MM.1S (cell line): ENCODE results near the gene MYLK.

Experiments used
- CTCF ChIP-seq: fragments of 300-600 bp; sonication (generic); IDR thresholded peaks from 2 replicates; pipeline ENCODE4 v1.5.1; 2016; ENCODE audit warnings: antibody characterized with exemption, low read length, mixed read lengths
- EZH2 ChIP-seq: fragments of 300-600 bp; sonication (generic); optimal IDR thresholded peaks from 2 replicates; pipeline ENCODE3; 2017; ENCODE audit warnings: low read depth, mild to moderate bottlenecking, antibody characterized with exemption, low read length, mixed read lengths
- EZH2phosphoT487 ChIP-seq: fragments of 300-600 bp; sonication (generic); IDR thresholded peaks from 2 replicates; pipeline ENCODE4 v1.6.1; 2018; ENCODE audit warnings: antibody characterized with exemption, low read length

- TF ChIP-seq CTCF (no peak), EZH2 (no peak), EZH2phosphoT487 (no peak)
Observed at GRCh38 chr3:123722456-123722855, 161.7 kb downstream of the MYLK start.
